ENCODE measurements around the gene CENPU. TPM values are rescaled to one million over a fixed set of nuclear protein-coding genes. Genes with fewer than 3 reads are reported as not detected.
A peak's percentile ranks its signal among the peaks of the same experiment; 100 is the strongest.

CENPU gene
- total and polyA plus RNA-seq, 2 of the 13 experiments (the other 11 are each of a cell fraction or from before 2014, with no cell fraction given): 11.7 to 35.8 TPM

DNA sequence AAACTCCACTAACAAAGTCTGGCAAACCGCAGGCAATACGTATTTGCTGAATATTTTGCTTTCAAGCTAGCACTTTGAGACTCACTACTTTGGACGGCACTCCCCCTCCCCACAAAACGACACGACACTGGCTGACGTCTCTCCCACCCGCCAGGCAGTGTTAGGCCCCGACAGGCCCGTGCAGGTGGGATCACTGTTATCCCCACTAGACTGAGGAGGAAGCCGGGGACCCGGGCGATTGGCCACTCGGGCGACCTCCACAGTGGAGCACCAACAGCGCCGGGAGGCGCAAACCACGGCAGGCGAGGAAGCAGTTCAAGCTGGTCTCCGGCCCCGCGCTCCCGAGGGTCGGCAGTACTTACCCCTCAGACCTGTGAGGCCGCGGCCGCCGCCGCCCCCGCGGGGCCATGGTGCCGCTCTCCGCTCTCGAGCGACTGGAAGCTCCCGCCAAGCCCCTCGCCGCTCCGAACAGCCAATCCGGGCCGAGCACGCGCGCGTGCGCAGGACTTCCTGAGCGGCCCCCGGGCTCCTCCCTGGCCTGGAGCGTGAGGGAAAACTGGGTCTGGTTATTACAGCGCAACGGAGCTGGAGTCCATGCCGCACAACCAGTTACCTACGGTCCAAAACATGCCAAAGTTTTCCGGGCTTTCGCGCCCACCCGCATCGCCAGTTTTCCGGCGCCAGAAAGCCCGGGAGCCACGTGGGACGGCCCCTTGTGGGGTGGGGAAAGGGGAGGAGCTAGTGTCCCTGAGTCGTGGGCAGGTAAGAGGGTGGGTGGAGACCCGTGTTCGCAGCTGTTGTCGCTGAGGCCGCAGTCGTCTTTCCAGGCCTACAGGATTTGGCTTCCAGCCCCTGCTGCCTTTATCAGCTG, at the start of gene CENPU (continued):
- TF ChIP-seq, protein P1, sequence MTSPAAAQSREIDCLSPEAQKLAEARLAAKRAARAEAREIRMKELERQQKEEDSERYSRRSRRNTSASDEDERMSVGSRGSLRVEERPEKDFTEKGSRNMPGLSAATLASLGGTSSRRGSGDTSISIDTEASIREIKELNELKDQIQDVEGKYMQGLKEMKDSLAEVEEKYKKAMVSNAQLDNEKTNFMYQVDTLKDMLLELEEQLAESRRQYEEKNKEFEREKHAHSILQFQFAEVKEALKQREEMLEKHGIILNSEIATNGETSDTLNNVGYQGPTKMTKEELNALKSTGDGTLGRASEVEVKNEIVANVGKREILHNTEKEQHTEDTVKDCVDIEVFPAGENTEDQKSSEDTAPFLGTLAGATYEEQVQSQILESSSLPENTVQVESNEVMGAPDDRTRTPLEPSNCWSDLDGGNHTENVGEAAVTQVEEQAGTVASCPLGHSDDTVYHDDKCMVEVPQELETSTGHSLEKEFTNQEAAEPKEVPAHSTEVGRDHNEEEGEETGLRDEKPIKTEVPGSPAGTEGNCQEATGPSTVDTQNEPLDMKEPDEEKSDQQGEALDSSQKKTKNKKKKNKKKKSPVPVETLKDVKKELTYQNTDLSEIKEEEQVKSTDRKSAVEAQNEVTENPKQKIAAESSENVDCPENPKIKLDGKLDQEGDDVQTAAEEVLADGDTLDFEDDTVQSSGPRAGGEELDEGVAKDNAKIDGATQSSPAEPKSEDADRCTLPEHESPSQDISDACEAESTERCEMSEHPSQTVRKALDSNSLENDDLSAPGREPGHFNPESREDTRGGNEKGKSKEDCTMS (CRISPR knock-in tag; conservative IDR thresholded peaks at IDR 0.05): no peak; the same call in 1 of the 2 replicates
- TF ChIP-seq SP5 (CRISPR knock-in tag; IDR thresholded peaks at IDR 0.05; ENCODE audit: borderline replicate concordance, low read depth): peak; percentile 91
- peak; percentile 9; the same call in 1 of the 2 replicates for TF ChIP-seq REXO4 (CRISPR knock-in tag; IDR thresholded peaks at IDR 0.05; ENCODE audit: borderline replicate concordance)
- peak; percentile 96; the same call in 1 of the 2 replicates for TF ChIP-seq KDM5B (CRISPR knock-in tag; IDR thresholded peaks at IDR 0.05; ENCODE audit: borderline replicate concordance)
- 0 out of 2 replicates have a peak, but pooled peaks have one; percentile 17 for TF ChIP-seq SOX13 (IDR thresholded peaks at IDR 0.05)
- TF ChIP-seq SOX13 (CRISPR knock-in tag; conservative IDR thresholded peaks at IDR 0.05 in 1 of 2, IDR thresholded peaks at IDR 0.05 in 1 of 2): peak in 1 of 2 experiments; percentile 74; a peak in 2 of 4 replicates
- peak; percentile 94 for TF ChIP-seq ZNF543 (CRISPR knock-in tag; IDR thresholded peaks at IDR 0.05)
- peak; percentile 93; the same call in 1 of the 2 replicates for TF ChIP-seq FOXC1 (CRISPR knock-in tag; IDR thresholded peaks at IDR 0.05; ENCODE audit: borderline replicate concordance)
- TF ChIP-seq ZNF549 (CRISPR knock-in tag; IDR thresholded peaks at IDR 0.05): peak; percentile 22; the same call in 1 of the 2 replicates
- no peak for TF ChIP-seq EHMT2 (IDR thresholded peaks at IDR 0.05; ENCODE audit: borderline replicate concordance, low read depth, low read length)
- peak; percentile 91 for TF ChIP-seq HOXA3 (CRISPR knock-in tag; IDR thresholded peaks at IDR 0.05)
- TF ChIP-seq ZNF343 (CRISPR knock-in tag; IDR thresholded peaks at IDR 0.05): peak; percentile 81; the same call in 1 of the 2 replicates
- peak; percentile 78 for TF ChIP-seq NKX3-1 (CRISPR knock-in tag; IDR thresholded peaks at IDR 0.05)
- TF ChIP-seq, protein P2, sequence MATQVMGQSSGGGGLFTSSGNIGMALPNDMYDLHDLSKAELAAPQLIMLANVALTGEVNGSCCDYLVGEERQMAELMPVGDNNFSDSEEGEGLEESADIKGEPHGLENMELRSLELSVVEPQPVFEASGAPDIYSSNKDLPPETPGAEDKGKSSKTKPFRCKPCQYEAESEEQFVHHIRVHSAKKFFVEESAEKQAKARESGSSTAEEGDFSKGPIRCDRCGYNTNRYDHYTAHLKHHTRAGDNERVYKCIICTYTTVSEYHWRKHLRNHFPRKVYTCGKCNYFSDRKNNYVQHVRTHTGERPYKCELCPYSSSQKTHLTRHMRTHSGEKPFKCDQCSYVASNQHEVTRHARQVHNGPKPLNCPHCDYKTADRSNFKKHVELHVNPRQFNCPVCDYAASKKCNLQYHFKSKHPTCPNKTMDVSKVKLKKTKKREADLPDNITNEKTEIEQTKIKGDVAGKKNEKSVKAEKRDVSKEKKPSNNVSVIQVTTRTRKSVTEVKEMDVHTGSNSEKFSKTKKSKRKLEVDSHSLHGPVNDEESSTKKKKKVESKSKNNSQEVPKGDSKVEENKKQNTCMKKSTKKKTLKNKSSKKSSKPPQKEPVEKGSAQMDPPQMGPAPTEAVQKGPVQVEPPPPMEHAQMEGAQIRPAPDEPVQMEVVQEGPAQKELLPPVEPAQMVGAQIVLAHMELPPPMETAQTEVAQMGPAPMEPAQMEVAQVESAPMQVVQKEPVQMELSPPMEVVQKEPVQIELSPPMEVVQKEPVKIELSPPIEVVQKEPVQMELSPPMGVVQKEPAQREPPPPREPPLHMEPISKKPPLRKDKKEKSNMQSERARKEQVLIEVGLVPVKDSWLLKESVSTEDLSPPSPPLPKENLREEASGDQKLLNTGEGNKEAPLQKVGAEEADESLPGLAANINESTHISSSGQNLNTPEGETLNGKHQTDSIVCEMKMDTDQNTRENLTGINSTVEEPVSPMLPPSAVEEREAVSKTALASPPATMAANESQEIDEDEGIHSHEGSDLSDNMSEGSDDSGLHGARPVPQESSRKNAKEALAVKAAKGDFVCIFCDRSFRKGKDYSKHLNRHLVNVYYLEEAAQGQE (IDR thresholded peaks at IDR 0.05; ENCODE audit: borderline replicate concordance in 1 of 2, low read depth in 1 of 2, low read length in 2 of 2): no peak
- TF ChIP-seq ZNF703 (CRISPR knock-in tag; IDR thresholded peaks at IDR 0.05; ENCODE audit: borderline replicate concordance): no peak; the same call in 1 of the 2 replicates
- TF ChIP-seq POGZ (CRISPR knock-in tag; IDR thresholded peaks at IDR 0.05): peak; percentile 99
- TF ChIP-seq SIN3B (IDR thresholded peaks at IDR 0.05; ENCODE audit: low read length): peak; percentile 93
- no peak for TF ChIP-seq NONO (IDR thresholded peaks at IDR 0.05)
- TF ChIP-seq NONO (CRISPR knock-in tag; conservative IDR thresholded peaks at IDR 0.05): peak; percentile 98
- TF ChIP-seq HIVEP1 (CRISPR knock-in tag; IDR thresholded peaks at IDR 0.05): peak; percentile 91
- TF ChIP-seq ZBTB42 (CRISPR knock-in tag; IDR thresholded peaks at IDR 0.05): 0 out of 2 replicates have a peak, but pooled peaks have one; percentile 54
- TF ChIP-seq, protein P3, sequence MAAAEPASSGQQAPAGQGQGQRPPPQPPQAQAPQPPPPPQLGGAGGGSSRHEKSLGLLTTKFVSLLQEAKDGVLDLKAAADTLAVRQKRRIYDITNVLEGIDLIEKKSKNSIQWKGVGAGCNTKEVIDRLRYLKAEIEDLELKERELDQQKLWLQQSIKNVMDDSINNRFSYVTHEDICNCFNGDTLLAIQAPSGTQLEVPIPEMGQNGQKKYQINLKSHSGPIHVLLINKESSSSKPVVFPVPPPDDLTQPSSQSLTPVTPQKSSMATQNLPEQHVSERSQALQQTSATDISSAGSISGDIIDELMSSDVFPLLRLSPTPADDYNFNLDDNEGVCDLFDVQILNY (CRISPR knock-in tag; conservative IDR thresholded peaks at IDR 0.05): peak; percentile 99
- 0 out of 2 replicates have a peak, but pooled peaks have one; percentile 38 for TF ChIP-seq ZFP37 (CRISPR knock-in tag; IDR thresholded peaks at IDR 0.05; ENCODE audit: borderline replicate concordance)
